HepG2 (cell line): ENCODE results near the gene FAM20C. TPM values are rescaled to one million over a fixed set of nuclear protein-coding genes. Genes with fewer than 3 reads are reported as not detected.

Experiments used
- ATRX ChIP-seq: sonication (generic); formaldehyde crosslinking; IDR thresholded peaks from 2 replicates; pipeline ENCODE4 v1.4.0; 2020; ENCODE audit warnings: missing genetic modification reagents, borderline replicate concordance
- CBFB ChIP-seq: sonication (generic); formaldehyde crosslinking; IDR thresholded peaks from 2 replicates; pipeline ENCODE4 v1.4.0; 2020; ENCODE audit warnings: missing genetic modification reagents
- MZF1 ChIP-seq: sonication (generic); formaldehyde crosslinking; IDR thresholded peaks from 2 replicates; pipeline ENCODE4 v1.8.1; 2023; ENCODE audit warnings: mild to moderate bottlenecking, missing genetic modification reagents, borderline replicate concordance
- SP1 ChIP-seq, 2 experiments: fragments of 450-650 bp in 1 of 2; sonication (generic) in 1 of 2; formaldehyde crosslinking in 1 of 2; IDR thresholded peaks; 2 replicates each; pipeline versions ENCODE4 v1.4.0 to v1.6.1; 2016 to 2020; ENCODE audit warnings: missing genetic modification reagents in 1 of 2
- TBX2 ChIP-seq: sonication (generic); formaldehyde crosslinking; IDR thresholded peaks from 2 replicates; pipeline ENCODE4 v1.5.0; 2020; ENCODE audit warnings: missing genetic modification reagents, mild to moderate bottlenecking, borderline replicate concordance
- ZFP36L1 ChIP-seq: sonication (generic); formaldehyde crosslinking; IDR thresholded peaks from 2 replicates; pipeline ENCODE4 v1.8.0; 2022; ENCODE audit warnings: mild to moderate bottlenecking, missing genetic modification reagents, moderate library complexity
- ZFP90 ChIP-seq: sonication (generic); formaldehyde crosslinking; IDR thresholded peaks from 2 replicates; pipeline ENCODE4 v1.8.0; 2022; ENCODE audit warnings: missing genetic modification reagents, mild to moderate bottlenecking, inconsistent platforms, borderline replicate concordance
- ZNF333 ChIP-seq: sonication (generic); formaldehyde crosslinking; IDR thresholded peaks from 2 replicates; pipeline ENCODE4 v1.4.0; 2020; ENCODE audit warnings: mild to moderate bottlenecking, missing genetic modification reagents, borderline replicate concordance
- polyA plus RNA-seq, 8 experiments: library from polyadenylated mRNA; depleted of rRNA in 3 of 8; stranded (reverse) in 7 of 8; unstranded in 1 of 8; fragments of >200 nt; fragmentation: Illumina TruSeq in 4 of 8; extraction: Trizol in 4 of 8; gene quantifications; 2 replicates each; pipeline versions ENCODE4 v1.2.1 to v1.2.3, GENCODE V29; 2011 to 2016; ENCODE audit warnings: low read depth in 4 of 8, missing spikeins in 1 of 8, mixed read lengths in 1 of 8; ENCODE audit not compliant: insufficient read depth in 1 of 8
- total RNA-seq, 5 experiments: library from RNA; depleted of rRNA; stranded (reverse); fragments of >200 nt; fragmentation: Illumina TruSeq; extraction: Trizol; gene quantifications; 2 replicates each; pipeline ENCODE4 v1.2.3, GENCODE V29; 2016; ENCODE audit warnings: low read depth in 1 of 5
- TF ChIP-seq, protein P1 (sequence below): IDR thresholded peaks from 2 replicates; pipeline ENCODE4 v1.6.1; 2016; ENCODE audit warnings: low read depth, missing genetic modification reagents, missing compliant biosample characterization
- TF ChIP-seq, protein P2 (sequence below): IDR thresholded peaks from 2 replicates; pipeline ENCODE4 v1.6.1; 2016; ENCODE audit warnings: low read depth, control low read depth
- TF ChIP-seq, protein P3 (sequence below): sonication (generic); formaldehyde crosslinking; IDR thresholded peaks from 2 replicates; pipeline ENCODE4 v1.4.0; 2020; ENCODE audit warnings: missing genetic modification reagents

The FAM20C gene
- total and polyA plus RNA-seq, 2 of the 13 experiments (the other 11 are each of a cell fraction or from before 2014, with no cell fraction given): 11.9 to 19.9 TPM

DNA sequence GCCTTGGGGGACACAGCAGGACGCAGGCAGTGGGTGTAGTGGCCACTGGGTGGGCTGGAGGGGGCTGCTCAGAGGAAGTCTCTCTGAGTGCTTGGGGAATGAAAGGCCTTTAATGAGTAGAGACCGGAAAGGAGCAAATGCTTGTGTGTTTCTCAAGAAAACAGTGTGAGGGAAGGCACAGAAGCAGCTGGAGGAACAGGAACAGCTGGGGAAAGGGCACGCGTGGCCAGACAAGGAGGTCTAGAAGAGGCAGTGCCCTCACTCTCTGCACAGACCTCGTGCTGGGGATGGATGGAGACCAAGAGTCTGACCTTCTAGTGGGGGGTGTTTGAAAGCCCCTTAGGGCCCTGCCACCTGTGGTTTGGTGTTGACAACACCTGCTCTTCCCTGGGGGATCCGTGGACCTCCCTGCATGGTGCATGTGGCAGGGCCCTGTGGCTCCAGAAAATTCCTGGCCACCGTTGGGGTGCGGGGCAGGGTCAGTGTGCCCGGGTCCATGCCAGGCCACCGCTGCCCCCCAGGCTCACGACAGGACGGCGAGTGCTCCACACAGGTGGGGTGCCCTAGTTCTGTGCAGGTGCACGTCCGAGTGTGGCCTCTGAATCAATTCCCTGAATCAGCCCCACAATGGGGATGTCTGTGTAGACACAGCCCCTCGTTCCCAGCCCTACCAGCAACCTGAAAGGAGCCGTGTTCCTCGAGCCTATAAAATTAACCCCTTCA lies 25.9 kb upstream of the FAM20C start (continued):
- TF ChIP-seq, protein P1, sequence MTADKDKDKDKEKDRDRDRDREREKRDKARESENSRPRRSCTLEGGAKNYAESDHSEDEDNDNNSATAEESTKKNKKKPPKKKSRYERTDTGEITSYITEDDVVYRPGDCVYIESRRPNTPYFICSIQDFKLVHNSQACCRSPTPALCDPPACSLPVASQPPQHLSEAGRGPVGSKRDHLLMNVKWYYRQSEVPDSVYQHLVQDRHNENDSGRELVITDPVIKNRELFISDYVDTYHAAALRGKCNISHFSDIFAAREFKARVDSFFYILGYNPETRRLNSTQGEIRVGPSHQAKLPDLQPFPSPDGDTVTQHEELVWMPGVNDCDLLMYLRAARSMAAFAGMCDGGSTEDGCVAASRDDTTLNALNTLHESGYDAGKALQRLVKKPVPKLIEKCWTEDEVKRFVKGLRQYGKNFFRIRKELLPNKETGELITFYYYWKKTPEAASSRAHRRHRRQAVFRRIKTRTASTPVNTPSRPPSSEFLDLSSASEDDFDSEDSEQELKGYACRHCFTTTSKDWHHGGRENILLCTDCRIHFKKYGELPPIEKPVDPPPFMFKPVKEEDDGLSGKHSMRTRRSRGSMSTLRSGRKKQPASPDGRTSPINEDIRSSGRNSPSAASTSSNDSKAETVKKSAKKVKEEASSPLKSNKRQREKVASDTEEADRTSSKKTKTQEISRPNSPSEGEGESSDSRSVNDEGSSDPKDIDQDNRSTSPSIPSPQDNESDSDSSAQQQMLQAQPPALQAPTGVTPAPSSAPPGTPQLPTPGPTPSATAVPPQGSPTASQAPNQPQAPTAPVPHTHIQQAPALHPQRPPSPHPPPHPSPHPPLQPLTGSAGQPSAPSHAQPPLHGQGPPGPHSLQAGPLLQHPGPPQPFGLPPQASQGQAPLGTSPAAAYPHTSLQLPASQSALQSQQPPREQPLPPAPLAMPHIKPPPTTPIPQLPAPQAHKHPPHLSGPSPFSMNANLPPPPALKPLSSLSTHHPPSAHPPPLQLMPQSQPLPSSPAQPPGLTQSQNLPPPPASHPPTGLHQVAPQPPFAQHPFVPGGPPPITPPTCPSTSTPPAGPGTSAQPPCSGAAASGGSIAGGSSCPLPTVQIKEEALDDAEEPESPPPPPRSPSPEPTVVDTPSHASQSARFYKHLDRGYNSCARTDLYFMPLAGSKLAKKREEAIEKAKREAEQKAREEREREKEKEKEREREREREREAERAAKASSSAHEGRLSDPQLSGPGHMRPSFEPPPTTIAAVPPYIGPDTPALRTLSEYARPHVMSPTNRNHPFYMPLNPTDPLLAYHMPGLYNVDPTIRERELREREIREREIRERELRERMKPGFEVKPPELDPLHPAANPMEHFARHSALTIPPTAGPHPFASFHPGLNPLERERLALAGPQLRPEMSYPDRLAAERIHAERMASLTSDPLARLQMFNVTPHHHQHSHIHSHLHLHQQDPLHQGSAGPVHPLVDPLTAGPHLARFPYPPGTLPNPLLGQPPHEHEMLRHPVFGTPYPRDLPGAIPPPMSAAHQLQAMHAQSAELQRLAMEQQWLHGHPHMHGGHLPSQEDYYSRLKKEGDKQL (CRISPR knock-in tag): no peak
- no peak for TF ChIP-seq ZFP36L1
- no peak for TF ChIP-seq MZF1 (CRISPR knock-in tag)
- TF ChIP-seq ATRX (CRISPR knock-in tag): no peak
- no peak for TF ChIP-seq ZFP90
- TF ChIP-seq, protein P2, sequence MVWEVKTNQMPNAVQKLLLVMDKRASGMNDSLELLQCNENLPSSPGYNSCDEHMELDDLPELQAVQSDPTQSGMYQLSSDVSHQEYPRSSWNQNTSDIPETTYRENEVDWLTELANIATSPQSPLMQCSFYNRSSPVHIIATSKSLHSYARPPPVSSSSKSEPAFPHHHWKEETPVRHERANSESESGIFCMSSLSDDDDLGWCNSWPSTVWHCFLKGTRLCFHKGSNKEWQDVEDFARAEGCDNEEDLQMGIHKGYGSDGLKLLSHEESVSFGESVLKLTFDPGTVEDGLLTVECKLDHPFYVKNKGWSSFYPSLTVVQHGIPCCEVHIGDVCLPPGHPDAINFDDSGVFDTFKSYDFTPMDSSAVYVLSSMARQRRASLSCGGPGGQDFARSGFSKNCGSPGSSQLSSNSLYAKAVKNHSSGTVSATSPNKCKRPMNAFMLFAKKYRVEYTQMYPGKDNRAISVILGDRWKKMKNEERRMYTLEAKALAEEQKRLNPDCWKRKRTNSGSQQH: no peak
- TF ChIP-seq SP1 (IDR thresholded peaks at IDR 0.05): no peak
- no peak for TF ChIP-seq SP1 (CRISPR knock-in tag; IDR thresholded peaks at IDR 0.05)
- TF ChIP-seq CBFB (CRISPR knock-in tag): no peak
- TF ChIP-seq, protein P3, sequence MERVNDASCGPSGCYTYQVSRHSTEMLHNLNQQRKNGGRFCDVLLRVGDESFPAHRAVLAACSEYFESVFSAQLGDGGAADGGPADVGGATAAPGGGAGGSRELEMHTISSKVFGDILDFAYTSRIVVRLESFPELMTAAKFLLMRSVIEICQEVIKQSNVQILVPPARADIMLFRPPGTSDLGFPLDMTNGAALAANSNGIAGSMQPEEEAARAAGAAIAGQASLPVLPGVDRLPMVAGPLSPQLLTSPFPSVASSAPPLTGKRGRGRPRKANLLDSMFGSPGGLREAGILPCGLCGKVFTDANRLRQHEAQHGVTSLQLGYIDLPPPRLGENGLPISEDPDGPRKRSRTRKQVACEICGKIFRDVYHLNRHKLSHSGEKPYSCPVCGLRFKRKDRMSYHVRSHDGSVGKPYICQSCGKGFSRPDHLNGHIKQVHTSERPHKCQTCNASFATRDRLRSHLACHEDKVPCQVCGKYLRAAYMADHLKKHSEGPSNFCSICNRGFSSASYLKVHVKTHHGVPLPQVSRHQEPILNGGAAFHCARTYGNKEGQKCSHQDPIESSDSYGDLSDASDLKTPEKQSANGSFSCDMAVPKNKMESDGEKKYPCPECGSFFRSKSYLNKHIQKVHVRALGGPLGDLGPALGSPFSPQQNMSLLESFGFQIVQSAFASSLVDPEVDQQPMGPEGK: no peak
- no peak for TF ChIP-seq ZNF333 (CRISPR knock-in tag)
- no peak for TF ChIP-seq TBX2 (CRISPR knock-in tag)
